CD4-positive, alpha-beta T cell treated with Interleukin-2 at 100 ng/mL for 4 hours (primary cell): ENCODE measurements around the gene RNU6-1.

Experiments
- DNase-seq: peaks from one replicate; pipeline ENCODE4 v3.0.0-alpha.2; 2020; ENCODE audit warnings: low spot score

RNU6-1 gene

GRCh38 chr15:67857220-67857619, 17.4 kb upstream of the RNU6-1 start:
- no peak for DNase-seq

- DNase-seq: no peak
These were observed 16.0 kb upstream of the RNU6-1 start for GRCh38 chr15:67855842-67856241.

GRCh38 chr15:67854358-67854757, 14.5 kb upstream of the RNU6-1 start:
- DNase-seq: no peak

GRCh38 chr15:67853454-67853853, 13.6 kb upstream of the RNU6-1 start:
- no peak for DNase-seq

GRCh38 chr15:67852418-67852817, 12.6 kb upstream of the RNU6-1 start:
- no peak for DNase-seq

GRCh38 chr15:67850994-67851571, 11.2 kb upstream of the RNU6-1 start:
- no peak for DNase-seq

GRCh38 chr15:67850336-67850735, 10.5 kb upstream of the RNU6-1 start:
- no peak for DNase-seq

- DNase-seq: no peak
These were observed 9.7 kb upstream of the RNU6-1 start for GRCh38 chr15:67849538-67849937.

- no peak for DNase-seq
These were observed 6.1 kb upstream of the RNU6-1 start for GRCh38 chr15:67845974-67846373.

GRCh38 chr15:67843571-67844387, 3.9 kb upstream of the RNU6-1 start:
- DNase-seq: no peak

GRCh38 chr15:67843092-67843501, 3.3 kb upstream of the RNU6-1 start:
- DNase-seq: no peak

GRCh38 chr15:67841513-67841762, 1.6 kb upstream of the RNU6-1 start:
- DNase-seq: no peak

GRCh38 chr15:67840749-67841512, 1.1 kb upstream of the RNU6-1 start:
- no peak for DNase-seq

- DNase-seq: no peak
These were observed 331 bp downstream of the RNU6-1 start for GRCh38 chr15:67839499-67839928.

GRCh38 chr15:67838789-67839332, 984 bp downstream of the RNU6-1 start:
- DNase-seq: no peak

- DNase-seq: no peak
These were observed 2.9 kb downstream of the RNU6-1 start for GRCh38 chr15:67836955-67837354.

GRCh38 chr15:67836477-67836876, 3.4 kb downstream of the RNU6-1 start:
- DNase-seq: peak; percentile 63

- no peak for DNase-seq
These were observed 3.8 kb downstream of the RNU6-1 start for GRCh38 chr15:67836134-67836455.

GRCh38 chr15:67835297-67836133, 4.3 kb downstream of the RNU6-1 start:
- no peak for DNase-seq

- no peak for DNase-seq
These were observed 5.1 kb downstream of the RNU6-1 start for GRCh38 chr15:67834581-67835296.

- DNase-seq: no peak
These were observed 5.9 kb downstream of the RNU6-1 start for GRCh38 chr15:67833710-67834511.
